Measurements from ENCODE around the gene MSANTD2.

GRCh38 chr11:124736736-124737135 is 63.5 kb downstream of the MSANTD2 start:
- TF ChIP-seq CTCF (IDR thresholded peaks at IDR 0.05; ENCODE audit: insufficient read depth, low read length, poor library complexity, severe bottlenecking), result no peak
- TF ChIP-seq EZH2phosphoT487 (conservative IDR thresholded peaks at IDR 0.05; ENCODE audit: low read length), result no peak
